ENCODE results near the gene KIAA2012.

- TF ChIP-seq CTCF (IDR thresholded peaks at IDR 0.05; ENCODE audit: control extremely low read depth in 1 of 3, insufficient read depth in 1 of 3, low read depth in 1 of 3, low read length in 3 of 3): no peak
- no peak for TF ChIP-seq NRF1 (IDR thresholded peaks at IDR 0.05; ENCODE audit: low read depth, low read length)
Measured at GRCh38 chr2:202036601-202037037, 36.4 kb upstream of the KIAA2012 start.

All from H1 (cell line).